ENCODE results near the gene PDGFC.

PDGFC gene

DNA sequence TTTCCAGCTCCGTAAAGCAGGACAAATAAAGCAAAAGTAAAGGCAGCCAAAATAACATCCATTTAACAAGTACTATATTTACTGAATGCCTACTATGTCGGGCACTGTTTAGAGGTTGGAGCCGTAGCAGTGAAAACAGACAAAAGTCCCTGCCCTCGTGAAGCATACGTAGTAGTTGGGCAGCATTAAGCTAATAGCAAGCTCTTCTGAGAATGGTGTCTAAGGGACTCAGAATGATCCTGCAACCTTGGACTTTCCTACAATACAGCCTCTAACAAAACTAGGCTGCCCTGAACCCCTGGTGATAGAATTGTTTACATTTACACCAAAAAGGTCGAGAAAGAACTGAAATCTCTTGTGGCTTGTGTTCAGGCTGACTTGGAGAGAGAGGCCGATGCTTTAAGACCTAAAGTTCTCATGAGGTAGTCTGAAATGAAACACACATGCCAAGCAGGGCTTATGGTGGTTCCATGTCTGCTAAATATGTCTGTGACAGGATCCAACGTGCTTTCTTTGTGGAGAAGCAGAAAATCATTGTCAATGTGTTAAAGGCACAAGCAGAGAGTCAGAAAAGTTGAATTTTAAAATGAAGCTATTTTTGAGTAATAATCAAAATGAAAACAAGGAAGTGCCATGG lies 898 bp upstream of the PDGFC start:
- no peak for DNase-seq

DNA sequence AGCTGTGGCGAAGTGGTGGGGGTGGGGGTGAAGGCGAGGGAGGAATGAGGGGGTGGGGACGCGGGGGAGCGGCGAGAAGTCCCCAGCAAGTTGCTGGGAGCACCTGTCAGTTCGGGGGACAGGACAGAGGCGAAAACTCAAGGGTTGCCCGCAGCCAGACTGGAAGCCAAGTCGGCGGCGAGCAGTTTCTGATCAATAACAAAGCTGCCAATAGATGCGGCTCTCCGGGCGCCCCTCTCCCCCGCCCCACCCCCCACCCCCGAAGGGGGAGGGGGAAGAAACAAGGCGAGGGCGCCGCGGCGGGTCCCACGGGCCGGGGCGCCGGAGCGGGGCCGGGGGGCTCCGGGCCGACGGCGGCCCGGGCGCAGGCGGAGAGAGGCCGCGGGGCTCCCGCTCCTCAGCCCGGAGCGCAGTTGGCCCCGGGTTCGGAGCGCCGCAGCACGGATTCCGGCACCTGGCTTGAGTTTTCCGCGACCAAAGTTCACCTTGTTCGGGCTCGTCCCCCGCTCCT lies 379 bp downstream of the PDGFC start:
- no peak for DNase-seq

DNA sequence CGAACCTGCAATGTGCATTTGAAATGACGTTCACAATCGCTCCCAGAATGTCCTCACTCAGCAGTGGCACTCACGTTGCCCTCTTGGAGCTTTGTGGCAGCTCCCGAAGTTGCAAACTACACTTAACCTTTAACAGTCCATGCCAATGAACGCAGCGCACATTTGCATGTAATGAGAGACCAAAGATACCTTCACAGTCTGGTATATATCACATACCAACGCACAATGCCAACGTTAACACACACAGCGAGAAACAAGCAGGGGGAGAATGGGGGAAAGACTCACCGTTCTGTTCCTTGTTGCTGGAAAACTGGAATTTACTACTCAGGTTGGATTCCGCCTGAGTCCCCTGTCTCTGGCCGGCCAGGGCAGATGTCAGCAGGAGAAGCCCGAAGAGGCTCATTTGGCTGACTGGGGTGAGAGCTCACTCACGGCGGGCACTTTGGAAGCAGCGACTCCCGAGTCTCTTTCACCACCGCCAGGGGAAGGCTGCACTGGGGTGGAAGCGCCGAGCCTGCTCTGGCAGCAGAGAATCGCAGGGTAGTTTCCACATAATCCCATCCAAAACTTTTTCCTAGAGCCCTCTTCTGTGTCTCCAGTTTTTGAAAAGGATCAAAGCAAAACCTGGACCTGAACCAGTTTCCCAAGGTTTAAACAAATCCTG lies 966 bp downstream of the PDGFC start:
- DNase-seq: no peak

DNA sequence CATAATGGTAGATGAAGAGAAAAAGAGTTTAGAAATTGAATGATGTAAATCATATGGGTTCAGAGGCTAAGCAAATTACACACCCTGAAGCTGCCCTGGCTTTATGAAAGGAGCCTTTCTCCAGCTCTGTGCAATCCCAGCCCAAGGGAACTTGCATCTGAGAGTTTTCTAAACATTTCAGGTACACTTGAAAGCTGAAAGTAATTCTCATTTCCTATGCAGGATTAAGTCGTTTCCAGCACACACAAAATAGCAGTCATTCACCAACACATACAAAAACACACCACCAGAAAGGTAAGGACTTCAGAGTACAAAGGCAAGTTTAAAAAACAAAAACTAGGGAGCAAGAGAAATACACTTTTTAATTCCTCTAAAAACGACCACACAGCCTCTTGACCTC lies 1.7 kb downstream of the PDGFC start:
- no peak for DNase-seq

DNA sequence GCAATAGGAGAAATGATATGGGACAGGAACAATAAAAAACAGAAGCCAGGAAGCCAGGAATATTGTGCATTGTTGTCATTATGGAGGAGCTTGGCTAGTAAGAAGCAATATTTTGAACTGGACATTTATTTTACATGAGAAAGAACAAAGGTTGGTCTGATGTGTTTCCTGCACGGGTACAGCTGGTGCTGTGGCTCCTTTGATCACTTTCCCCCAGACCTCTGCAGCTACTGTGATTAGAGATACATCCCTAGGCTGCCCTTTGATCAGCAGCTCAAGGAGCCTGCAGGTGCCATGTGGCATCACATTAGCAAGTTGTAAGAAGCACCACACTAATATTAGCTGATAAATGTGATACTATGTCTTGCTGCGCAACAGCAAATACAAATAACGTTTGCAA lies 2.5 kb downstream of the PDGFC start:
- DNase-seq: no peak

DNA sequence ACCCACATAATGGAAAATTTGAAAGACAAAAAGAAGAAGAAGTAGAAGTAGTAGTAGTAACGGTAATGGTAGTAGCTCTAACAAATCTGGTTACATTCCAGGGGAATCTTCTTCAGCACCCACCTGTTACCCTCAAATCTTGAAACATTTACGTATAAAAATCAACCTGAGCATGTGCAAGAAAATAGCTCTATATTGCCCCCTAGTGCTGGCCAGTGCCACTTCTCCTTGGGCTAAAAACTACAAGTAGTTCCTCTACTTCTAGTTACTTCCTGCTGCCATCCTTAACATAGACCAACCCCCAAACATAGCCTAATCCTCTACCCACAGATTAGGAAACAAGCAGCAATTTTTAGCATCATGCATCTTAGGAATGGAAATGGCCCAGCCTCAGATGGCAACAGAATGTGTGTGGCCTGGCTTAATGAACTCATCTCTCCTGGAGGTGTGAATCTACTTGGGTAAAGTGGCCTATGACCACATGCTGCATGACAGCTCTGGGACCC lies 3.1 kb downstream of the PDGFC start:
- no peak for DNase-seq

DNA sequence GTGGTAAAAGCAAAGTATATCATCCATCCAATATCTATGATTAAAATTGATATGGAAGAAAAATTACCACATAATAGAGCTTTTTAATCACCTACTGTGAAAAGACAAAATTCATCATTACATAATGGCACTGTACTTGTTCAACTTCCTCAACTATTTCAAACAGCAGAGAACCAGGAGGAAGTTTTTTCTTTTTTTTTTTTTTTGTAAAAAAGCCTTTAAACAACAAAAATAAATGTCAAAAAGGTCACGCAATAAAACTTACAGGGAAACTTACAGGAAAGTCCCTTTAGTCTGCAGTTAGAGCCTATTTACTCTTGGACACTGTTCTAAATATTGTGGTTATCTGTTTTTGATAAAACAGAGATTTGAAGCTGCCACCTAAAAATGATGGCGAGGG lies 4.8 kb downstream of the PDGFC start:
- no peak for DNase-seq

DNA sequence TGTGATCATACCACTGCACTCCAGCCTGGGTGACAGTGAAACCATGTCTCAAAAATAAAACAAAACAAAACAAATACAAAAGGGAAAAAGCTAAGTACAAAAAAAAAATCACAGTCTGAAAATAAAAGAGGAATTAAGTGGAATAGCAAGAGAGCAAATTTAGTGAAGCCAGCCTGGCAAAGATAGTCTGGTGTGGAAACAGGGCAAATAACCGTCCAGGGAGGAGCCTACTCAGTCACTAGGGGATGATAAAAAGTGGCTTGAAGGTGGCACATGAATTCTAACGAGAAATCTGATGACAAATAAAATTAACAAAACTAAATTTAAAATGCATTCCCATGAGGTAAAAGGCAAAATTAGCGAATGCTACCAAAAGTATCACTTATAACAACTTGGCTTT lies 8.2 kb downstream of the PDGFC start:
- DNase-seq: no peak

DNA sequence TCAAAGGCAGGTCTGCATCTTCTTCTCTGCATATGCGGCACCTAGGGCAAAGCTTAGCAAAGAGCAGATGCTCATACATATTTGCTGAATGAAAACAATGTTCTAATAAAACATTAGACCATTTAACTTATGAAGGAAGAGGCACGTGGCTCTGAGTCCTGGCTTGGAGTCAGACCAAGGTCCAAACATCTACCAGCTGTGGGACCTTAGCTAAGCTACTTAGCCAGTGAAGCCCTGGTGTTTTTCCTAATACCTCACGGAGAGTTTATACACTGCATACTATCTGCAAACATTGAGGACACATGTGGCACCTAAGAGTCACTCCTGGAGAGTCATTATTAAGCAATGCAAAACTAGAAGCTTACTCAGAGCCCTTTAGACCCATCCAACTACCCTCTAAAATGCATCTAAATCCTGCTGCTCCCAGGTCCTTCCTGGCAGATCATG lies 9.0 kb downstream of the PDGFC start:
- DNase-seq: no peak

DNA sequence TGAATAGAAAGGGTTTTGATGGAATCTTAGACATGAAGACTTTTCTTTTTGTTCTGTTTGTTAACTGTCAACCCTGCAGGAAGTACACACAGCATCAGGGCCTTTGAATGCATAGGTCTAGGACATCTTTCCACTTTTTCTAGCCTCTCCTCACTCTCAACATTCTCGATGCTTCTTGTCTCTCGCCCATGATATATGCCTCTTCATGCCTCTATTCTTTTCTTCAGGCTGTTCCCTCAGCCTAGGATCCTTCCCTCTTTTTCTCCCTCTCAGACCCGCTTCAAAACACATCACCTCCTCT lies 9.6 kb downstream of the PDGFC start:
- no peak for DNase-seq

DNA sequence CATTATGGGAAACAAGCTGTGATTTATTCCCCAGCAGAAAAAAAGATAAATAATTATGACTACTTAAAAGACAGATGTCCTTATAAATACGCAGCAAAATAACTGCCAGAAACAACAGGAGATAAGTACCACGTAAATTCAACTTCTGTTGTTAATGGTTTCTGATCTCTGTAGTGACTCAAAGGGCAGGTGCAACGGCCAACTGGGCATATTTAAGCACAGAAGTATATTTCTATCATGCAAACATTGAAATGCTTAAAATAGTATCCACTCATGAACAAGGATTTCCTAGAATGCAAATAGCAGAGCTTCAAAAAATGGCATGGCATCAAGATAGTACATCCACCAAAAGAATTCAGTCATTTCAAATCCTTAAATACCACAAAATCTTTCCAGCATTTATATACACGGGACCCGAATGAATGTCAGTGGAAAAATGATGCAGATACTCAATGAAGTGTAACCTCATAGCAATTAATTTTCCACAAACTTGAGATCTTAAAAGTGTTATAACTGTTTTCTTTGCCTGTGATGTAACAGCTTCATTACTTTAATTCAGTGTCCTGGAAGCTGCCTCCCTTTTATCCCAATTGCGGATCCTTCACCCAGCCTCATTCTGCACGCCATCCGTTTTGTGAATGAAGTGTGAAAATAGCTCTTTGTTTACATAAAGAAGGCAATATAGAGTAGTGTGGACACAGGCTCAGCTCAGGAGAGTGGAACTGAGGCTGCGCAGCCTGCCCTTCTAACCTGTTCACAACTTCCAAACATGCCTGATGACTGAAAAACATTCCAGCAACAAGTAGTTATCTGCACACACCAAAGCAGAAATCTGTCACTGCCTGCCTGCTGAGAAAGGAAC lies 10.2 kb downstream of the PDGFC start:
- no peak for DNase-seq

DNA sequence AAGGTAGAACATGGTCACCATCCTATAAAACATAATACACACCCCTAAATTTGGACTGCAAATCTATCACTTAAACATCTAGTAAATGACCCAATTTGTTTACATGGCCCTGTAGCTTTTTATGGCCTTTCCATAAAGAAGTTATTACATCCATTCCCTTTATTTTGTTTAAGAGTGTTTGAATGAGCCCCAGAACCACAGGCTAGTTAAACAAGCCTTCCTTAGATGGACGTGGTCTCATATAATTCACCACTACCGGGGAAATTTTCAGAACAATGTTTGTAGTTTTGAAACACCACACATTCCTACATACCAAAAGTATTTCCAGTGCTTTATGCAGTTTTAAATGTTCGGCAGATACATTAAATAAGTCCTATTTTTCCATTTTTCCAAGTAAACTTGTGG lies 12.3 kb downstream of the PDGFC start:
- DNase-seq: no peak

DNA sequence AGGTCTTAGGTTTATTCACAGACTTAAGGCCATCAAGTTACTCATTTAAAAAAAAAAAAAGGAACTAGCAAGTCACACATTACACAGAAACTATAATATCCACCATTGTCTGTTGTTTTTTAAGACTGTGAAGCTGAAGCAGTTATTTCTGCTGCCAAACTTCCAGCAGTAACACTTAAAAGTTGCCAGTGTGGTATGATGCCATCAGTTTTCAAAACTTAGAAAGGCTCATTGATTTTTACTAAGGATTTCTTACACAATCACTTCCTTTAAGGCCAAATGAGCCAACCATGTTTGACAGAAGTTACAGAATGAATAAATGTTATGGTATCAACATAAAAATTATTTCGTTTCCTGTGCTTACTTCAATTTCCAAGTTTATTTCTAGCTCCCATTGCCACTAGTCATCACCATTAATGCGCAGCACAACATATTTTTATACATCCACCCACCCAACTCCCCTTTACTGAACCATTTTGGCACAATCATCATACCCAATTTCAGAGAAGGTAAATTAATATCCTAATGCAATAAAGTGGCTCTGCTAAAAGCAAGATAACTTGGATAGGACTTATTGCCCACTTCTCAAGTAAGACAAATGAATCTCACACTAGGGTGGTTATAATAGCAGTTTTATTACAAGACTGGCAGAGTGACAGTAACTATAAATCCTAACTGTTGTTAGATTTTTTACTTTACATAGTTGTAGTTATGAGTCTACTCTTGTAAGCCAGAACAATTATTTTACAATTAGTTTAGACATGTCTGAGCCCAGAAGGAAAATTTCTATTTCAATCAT lies 13.1 kb downstream of the PDGFC start:
- DNase-seq: no peak

DNA sequence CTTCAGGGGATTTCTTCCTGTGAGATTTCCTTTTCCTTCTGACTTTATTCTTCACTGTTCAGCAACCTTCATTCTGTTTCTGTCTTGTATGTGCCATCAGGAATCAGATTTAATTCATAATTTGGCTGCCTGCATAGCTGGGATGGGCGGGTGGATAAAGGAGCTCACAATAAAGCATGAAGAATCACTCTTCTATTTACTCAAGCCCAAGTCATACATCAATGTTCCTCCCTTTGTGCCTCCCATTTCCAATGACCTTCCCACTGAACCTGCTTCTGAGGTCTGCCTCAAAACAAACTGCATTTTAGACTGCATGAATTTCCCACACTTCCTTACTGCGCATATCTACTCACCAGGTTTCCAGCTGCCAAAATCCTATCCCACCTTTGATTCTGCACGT lies 14.0 kb downstream of the PDGFC start:
- DNase-seq: no peak

DNA sequence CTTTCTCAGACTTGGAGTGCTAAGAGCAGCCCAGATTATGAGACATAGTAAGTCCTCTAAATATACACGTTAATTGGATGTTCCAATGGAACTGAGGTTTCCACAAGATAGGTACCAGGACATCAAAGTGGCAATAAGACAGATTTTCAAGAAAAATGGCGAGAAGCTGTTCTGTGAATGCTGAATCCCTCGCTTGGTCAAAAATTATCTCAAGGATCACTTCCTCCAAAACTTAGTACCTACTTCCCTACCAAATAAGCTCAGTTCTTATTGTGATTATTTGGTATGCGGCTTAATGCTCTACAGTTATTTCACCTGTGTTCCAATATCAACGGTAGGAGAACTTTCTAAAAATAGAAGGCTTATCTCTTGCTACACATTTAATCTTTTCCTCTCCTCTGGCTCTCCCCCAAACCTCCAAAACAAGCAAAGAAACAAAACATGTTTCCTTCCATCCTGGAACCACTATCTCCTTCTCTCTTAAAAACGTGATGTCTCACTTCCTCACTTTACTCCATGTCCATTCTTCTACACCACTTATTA lies 14.7 kb downstream of the PDGFC start:
- DNase-seq: no peak

DNA sequence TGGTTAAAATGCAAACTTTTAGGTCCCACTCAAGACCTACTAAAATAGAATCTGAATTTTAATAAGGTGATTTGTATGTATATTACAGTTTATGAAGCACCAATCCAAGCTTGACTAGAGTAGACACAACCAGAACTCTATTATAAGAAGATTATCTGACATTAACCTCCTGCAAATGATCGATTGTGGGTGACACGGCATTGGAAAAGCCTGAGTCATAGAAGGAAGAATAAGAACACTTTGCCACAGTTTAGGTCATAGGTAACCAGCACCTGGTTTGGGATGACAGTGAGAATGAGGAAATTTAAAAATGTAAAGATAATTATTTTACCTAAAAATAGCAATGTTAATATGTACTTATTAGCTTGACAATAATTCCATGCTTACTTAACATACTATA lies 15.2 kb downstream of the PDGFC start:
- no peak for DNase-seq

DNA sequence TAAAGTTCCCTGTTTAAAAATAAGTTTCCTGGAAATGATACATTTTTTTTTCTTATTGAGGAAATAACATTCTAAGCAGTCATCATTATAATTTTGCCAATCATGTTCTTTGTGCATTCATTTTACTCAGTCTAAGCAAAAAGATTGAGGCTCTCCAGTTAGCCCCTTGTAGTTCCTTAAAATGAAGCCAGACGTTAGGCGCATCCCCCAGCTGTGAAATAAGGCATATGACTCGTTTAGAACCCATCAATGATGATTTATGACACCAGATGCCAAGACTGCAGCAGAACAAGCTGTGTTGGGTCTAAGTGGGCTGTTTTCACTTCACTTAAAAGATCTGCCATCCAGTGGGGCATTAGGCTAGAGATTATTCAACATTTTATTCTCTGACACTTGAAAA lies 17.0 kb downstream of the PDGFC start:
- no peak for DNase-seq

DNA sequence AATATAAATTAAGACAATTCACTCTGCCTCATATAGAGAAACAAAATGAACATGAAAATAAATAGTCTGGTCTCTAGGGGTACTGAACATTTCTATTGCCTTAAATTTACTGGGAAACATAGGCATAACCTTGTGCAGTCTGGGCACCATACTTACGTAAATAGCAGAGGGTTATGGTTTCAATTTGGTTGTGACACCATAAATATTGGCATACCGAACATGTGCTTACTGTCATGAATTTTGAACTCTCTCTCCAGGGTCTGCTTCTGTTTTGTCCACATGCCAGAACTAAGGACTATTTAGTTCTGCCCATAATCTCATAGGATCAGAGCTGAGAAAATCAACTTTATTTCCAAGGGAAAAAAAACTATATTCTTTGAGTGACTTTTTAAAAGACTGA lies 17.6 kb downstream of the PDGFC start:
- DNase-seq: no peak

DNA sequence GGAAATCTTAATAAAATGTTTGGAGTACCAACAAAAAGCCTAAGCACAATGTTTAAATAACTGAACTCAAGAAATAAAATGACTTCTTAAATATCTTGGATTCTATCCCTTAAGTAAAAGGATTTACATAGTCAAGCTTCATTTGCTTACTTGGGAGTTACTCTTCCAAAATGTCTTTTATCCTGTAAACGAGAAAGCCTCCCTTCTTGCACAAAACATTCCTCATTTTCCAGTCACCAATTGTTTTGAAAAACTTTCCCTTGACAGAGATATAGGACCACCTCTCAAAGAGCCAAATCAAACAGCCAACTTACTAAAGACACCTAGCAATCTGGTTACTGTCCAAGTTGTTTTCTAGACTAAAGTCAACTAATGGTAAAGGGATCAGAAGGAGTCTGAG lies 18.6 kb downstream of the PDGFC start:
- no peak for DNase-seq

DNA sequence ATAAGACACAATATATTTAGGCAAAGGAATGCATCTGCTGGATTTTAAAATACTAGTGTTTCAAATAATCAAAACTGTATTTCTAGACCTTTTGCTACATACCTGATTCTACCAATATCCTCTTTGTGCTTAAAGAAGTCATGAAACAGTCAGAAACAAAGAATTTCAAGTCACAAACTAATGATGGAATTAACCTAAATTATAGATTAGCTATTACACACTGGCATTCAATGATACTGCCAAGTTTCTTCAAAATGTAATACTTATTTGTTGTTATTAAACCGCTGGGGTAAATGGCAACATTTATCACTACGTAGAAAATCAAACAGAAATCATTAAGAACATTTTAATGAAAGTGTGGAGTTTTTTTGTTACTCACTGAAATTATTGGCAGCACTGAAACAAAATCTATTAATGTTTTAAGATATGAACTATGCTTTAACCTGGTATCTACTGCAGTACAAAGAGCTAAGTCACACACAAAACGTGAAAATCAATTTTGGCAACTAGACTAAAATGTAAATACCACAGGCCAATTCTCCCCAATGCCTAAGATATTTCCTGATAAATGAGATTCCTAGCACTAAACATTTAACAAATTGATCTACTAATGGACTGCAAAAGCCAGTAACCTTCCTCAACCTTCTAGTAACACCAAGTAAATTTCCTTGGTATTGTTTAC lies 19.4 kb downstream of the PDGFC start:
- DNase-seq: no peak

DNA sequence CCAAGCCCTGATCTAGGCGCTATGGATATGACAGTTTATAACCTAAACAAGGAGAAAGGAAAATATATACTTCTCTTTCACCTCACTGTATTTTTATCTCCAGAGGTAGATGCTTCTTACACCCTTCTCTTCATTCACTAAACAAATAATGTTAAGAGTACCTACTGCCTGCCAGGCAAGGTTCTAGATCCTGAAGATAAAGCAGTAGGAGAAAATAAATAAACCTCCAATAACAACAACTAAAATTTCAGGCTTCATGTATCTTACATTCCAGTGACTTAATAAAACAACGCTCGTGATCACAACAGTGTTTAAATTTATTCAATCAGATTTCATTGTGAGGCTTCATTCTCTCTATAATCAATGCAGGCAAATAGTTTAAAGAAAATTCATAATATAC lies 20.7 kb downstream of the PDGFC start:
- no peak for DNase-seq

DNA sequence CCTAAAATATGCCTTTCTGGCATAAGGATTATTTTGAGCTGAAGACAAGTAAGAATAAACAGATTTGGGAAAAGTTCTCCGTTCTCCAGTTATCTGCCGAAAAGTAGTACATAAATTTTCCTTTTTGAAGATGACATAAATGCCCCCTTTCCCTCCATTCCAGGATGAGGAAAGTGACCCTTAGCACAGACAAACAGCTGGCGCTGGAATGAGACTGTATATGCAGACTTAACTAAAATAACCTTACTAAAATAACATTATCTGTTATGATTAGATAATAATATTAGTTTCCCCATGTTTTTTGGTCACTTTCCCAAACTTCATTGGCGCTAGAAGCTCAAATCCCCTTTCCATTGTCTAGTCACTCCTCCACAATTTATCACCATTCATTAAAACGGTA lies 21.5 kb downstream of the PDGFC start:
- DNase-seq: no peak

Measured in activated CD8-positive, alpha-beta memory T cell treated with anti-CD3 and anti-CD28 coated beads, Interleukin-2, amount 50 U/mL, for 4 hours (primary cell).